ENCODE data around the gene C19orf25.
"Not testable (repeated sequence)": the region's sequence is repeated elsewhere in the genome, so short reads cannot be mapped to it uniquely, and the experiment has no call there.

The C19orf25 gene

DNA sequence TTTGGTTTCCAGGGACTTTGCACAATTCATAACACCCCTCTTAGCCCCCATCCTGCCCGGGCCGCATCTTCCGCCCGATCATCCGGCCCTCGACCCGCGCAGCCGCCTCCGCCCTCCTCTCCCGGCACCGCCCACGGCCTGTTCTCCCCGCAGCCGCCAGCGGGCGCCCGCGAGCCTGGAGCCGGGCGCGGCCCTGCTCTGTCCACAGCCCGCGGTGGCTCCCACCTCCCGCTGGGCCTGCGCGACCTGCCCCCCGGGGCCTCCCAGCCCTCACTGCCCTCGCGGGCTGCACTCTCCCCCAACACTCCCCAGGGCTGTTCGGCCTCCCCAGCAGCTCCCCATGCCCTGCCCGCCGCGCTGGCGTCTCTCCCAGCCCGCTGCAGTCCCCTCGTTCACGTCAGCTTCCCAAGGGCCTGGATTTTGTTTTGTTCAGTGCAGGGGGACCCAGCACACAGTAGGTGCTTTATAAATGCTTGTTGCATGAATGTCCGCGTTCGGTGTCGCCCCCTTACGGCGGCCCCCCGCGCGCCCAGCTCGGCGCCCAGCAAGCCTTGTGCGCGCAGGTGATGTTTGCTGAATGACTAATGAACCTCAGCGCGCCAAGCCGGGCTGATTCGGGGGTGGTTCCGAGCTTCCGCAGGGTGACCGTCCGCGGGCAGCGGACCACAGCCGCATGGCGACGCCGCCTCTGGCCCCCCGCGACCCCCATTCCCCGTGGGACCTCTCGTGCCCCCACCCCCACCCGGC, 33.7 kb downstream of the C19orf25 start:
- peak; percentile 76 for DNase-seq

DNA sequence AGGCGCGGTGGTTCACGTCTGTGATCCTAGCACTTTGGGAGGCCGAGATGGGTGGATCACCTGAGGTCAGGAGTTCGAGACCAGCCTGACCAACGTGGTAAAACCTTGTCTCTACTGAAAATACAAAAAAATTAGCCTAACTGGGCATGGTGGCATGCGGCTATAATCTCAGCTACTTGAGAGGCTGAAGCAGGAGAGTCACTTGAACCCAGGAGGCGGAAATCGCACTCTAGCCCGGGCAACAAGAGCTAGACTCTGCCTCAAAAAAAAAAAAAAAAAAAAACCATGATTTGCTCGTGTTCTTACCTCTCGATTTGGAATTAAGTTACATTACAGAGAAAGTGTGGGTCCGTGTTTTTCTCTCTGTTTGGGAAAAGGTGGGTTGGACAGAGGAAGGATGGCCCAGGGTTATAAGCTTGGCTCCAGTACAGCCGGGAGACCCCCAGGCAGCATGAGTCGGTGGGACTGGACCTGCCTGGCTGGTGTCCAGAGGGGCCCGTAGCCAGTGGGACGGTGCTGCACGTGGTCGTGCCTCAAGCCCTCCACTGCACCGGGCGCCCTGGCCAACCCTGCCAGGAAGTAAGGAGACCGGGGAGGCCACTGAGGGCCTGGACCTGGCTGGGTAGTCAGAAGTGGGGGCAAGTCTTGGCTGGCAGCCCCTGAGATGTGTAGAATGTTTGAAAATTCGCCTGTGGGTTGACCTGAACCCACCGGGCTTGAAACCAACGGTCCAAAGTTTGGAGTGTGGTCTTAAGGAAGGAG, 37.2 kb downstream of the C19orf25 start:
- DNase-seq = no peak

DNA sequence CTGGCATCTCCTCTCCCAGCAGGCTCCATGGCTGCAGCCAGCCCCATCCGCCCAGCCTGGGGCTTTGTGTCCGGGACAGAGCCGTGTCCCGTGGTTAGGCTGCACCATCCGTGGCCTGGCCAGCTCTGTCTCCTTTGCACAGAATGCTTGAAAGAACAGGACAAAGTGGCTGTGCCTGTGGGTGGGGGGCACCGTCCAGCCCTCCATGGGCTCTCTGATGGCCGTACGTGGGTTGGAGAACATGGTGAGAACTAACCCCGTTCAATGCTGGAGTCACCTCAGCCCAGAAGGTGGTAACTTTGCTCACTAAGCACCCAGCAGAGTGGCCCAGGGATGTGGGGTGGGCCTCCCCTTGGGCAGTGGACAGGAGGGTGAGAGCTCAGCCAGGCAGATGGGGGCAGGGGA, 38.0 kb downstream of the C19orf25 start:
- no peak for DNase-seq

DNA sequence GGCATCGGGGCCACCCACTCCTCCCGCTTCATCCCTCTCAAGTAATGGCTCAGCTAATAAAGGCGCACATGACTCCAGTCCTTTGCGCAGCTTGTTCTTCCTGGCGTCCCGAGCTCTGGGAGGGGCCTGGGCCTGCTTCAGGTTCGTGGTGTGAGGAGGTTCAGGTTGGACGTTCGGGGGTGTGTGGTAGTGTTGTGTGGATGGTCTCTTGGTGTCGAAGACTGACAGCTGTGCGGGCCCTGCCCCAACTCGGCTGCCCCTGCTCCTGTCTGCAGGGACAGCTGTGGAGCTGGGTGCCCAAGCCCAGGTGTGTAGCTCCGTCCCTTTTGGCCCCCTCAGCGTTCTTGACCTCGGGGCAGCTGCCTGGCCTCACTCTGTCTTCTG, 38.6 kb downstream of the C19orf25 start:
- no peak for DNase-seq

DNA sequence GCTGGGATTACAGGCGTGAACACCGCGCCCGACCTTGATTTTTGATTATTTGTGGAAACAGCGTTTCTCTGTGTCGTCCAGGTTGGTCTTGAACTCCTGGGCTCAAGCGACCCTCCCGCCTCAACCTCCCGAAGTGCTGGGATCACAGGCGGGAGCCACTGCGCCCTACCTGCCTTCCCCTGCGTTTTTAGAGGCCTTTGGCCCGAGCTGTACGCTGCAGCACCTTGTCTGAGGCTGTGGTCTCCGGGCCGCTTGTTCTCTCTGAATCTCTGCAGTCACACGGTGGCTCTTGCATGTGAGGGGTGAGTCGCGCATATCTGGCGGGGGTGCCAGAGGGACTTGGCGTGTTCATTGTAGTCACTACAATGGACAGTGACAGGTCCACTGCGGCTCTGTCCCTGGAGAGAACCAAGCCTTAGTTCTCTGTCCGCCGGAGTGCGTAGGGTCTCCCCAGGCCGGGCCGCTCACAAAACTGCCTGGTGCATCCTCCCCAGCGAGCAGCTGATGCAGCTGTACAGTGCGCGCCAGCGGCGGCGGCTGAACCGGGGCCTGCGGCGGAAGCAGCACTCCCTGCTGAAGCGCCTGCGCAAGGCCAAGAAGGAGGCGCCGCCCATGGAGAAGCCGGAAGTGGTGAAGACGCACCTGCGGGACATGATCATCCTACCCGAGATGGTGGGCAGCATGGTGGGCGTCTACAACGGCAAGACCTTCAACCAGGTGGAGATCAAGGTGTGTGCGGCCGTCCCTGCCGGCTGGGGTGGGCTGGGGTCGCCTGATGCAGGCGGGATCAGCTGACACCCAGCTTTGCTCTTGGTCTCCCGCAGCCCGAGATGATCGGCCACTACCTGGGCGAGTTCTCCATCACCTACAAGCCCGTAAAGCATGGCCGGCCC, 39.2 kb downstream of the C19orf25 start:
- not testable (repeated sequence) for DNase-seq

DNA sequence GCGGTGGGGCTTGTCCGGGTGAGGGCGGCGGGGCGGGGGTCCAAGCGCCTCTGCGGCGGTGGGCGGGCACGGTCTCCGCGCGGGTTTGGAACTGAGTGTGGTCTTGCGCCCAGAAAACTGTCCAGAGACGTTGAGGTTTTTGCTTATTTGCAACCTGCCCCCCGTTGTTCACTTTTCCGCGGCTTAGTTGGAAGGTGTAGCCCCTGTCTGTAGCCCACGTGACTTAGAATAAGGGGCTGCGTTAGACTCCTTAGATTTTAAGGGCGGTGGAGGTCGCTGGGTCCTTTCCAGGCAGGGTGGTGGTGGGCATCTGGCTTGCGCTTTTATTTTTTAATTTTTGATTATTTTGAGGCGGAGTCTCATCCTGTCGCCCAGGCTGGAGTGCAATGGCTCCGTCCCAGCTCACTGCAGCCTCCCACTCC, 40.1 kb downstream of the C19orf25 start:
- no peak for DNase-seq

DNA sequence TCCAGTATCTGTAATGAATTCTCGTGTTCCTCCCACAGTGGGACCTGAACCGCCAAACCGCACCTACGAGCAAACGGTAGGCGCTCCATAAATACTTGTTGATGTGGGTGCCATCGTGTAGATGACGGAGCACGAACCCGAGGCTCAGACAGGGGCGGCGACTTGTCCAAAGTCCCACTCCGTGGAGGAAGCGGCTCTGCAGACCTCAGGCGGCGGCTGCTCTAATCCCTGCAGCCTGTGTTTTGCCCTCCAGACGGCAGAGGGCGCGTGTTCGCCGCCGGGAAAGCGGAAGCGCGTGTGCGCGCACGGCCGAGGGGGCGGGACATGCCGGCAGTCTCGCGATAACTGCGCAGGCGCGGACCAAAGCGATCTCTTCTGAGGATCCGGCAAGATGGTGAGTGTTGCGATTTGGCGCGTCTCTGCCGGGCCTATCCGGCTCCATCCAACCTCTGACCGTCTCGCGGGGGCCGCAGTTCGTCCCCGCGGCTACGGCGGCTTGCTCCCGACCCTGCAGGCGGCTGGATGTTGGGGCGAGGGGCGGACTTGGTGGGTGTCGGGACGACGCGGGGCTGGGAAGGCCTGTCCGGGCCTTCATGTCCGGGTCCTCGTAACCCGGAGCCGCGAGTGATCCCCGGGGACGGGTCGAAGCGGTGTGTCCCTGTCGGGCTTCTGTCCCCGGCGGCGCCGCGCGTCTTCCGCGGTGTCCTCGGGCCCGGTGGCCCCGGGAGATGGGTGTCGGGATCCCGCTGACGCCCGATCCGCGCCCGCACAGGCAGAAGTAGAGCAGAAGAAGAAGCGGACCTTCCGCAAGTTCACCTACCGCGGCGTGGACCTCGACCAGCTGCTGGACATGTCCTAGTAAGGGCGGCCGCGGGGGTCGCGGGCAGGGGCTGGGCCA, 40.7 kb downstream of the C19orf25 start, which contains the start of gene RPS15:
TSS of gene RPS15 (plus strand) at position 362 of the 898 bp plus-strand sequence. CDS start at position 392, 30 bp downstream.
- DNase-seq = peak; percentile 95

DNA sequence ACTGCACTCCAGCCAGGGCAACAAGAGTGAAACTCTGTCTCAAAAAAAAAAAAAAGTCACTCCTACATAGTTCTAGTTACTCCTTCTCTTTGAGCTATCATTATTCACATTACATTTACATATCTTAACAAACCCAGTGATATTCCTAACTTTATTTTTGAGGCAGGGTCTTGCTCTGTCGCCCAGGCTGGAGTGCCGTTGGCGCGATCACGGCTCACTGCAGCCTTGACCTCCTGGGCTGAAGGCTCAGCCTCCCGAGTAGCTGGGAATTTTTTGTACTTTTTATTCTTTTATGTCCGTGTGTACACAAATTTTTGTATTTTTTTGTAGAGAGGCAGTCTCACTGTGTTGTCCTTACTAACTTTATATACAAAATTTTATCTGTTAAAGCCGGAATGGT, 41.4 kb downstream of the C19orf25 start:
- no peak for DNase-seq

DNA sequence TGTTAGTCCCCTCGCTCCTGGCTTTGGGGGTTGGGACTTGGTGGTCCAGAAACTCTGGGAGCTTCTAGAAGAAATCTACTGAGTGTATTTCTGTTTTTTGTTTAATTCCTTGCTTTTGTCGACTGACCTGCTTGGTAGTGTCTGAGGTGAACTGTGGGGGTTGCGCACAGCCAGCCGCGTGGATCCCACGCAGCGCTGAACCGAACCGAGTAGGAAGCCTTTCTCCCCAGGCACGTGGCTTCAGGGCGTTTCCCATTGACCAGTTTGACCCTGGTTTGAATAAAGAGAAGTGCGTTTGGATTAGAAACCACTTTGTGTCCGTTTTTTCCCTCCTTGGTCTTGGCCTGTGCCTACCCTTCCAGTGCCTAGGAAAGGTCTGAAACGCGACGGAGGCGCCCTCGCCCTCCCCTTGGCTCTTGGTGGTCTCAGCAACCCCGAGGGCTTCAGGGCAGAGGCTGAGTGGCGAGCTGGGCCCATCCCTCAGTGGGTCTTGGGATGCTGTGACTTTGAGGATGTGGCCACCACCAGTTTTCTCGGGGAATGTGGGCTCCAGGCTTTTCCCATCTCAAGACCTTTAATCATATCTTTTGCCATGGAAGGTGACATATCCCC, 43.5 kb downstream of the C19orf25 start:
- no peak for DNase-seq

DNA sequence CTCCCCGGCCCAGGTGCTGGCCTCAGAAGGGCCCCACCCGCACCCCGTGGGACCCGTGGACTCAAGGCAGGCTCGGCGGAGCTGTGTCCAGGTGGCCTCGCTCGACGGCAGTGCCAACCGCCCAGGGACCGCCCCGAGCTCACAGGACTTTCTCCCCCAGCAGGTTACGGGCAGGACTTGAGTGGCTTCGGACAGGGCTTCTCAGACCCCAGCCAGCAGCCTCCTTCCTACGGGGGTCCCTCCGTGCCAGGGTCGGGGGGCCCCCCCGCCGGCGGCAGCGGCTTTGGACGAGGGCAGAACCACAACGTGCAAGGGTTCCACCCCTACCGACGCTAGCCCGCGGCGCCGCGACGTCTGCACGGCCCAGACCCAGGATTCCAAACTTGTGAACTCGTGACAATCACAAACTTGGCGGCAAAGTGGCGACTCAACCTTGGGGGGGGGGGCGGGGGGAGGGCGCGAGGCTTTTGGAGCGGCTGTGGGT, 44.4 kb downstream of the C19orf25 start:
- no peak for DNase-seq

DNA sequence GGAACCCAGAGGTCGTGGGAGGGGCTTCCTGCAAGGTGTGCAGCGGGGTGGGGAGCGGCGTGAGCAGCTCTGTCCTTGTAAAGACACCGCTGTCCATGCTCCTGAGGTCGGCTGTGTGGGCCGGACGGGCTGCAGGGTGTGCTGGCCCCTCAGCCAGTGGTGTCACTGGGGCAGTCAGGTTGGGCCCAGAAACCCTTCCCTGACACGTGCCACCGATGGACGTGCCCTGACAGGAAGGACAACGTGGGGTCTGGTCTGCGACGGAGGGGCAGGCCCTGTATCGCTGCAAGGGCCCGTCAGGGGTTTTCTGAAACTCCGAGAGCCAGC, 45.0 kb downstream of the C19orf25 start:
- no peak for DNase-seq

DNA sequence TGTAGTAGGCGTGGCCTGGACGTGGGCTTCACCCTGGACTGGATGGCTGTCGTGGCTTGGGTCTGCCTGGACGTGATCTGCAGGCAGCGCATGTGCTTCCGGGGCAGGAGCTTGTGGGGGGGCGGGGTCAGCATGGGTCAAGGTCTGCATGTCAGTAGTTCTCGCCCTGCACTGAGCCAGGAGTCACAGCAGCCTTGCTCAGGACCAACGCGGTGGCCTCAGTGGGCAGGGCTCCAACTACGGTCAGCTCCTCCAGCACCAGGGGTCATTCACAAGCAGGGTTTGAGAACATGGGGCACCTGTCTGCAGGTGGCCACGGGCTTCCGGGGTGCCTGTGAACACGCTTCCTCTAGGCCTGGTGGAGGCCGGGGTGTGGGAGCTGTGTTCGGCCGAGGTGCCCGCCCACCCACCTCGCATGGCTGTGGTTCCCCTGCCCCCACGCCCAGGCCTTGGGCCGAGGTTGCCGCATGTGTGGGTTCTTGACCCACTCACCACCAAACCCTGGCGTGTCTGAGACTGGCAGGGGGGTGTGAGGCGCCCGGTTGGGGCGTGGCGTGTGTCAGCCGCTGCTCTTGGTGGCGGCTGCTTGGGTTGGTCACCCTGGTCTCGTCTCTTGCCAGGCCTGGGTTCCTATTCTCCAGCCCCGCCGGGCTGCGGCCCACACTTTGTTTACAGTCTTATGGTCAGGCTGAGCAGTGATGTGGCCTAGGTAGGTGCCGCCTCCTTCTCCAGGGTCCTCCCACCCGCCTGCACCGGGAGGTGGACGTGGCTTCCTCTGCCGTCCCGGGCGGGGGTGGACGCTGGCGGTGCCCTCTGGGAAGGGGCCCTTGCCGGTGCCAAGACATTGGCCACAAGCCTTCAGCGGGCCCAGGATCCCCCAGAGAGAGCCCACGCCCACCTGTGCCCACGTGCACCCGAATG, 45.6 kb downstream of the C19orf25 start:
- no peak for DNase-seq

DNA sequence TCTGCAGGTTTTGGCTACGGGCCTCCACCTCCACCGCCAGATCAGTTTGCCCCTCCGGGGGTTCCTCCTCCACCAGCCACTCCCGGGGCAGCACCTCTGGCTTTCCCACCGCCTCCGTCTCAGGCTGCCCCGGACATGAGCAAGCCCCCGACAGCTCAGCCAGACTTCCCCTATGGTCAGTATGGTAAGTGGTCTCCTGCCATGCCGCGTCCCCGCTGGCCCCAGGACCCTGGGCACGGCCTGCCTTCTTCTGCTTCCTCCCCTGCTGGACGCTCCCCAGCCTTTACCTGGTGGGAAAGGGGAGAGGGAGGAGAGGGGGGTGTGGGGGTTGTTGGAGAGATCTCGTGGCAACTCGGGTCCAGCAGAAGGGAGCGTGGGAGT, 46.5 kb downstream of the C19orf25 start:
- DNase-seq = no peak

DNA sequence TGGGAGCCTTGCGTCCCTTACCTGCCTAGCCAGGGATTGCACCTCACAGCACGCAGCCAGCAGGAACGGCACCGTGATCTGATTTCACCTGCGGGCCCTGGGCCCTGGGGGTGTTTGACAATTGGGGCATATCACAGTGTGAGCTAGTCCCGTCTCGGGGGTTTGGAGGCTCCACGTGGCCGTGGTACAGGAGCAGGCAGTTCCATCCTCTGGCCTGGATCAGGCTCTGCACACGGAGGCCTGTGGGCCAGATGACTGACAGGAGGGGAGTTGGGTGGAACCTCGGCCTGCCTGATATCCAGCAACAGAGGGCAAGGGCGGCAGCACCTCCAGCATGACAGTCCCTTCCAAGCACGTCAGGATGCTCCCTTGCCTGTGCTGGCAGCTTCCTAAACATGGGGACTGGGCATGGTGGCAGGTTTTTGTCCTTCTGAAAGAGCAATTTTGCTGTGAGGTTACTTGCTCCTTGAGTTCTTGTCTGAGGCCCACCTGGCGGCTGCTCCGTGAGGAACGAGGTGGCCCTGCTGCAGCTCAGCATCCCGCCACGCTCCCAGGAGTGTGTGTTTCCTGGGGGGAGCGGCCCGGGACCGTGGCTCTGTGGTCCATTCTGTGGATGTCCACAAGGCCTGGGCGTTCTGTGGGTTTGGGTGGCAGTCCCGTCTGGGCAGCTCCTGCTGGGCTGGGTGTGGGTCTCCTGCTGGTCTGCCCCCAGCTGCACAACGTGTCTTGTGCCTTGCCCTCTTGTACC, 47.1 kb downstream of the C19orf25 start:
- DNase-seq = no peak

DNA sequence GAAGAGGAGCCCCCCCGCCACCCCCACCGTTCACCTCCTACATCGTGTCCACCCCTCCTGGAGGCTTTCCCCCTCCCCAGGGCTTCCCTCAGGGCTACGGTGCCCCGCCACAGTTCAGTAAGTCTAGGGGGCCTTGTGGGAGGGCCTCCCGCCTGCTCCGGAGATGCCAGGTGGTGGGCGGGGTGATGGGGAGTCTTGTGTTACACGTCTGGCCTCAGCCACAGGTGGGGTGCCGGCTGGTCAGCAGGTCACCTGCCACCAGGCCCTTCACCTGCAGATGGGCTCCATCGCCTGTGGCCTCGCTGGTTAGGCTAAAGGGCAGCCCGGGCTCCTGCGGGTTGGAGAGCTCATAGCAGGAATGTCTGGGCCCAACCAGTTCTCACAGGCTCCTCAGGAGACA, 48.8 kb downstream of the C19orf25 start:
- DNase-seq = no peak

DNA sequence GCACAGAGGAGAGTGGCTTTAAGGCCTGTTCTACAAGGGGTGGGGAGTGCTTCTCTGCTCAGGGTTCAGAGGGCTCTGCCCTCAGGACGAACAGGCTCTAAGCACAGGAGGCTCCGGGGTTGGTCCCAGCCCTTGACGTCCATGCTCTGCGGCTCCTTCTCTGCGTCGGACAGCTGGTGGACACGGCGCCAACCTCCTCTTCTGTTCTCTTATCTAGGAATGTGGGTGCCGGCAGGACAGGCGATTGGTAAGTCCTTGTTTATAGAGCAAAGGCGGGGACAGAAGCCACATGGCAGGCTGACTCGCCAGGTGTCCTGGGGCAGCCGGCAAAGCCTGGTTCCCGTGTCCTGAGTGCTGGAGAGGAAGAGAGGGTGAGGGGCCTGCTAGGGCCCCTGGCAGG, 49.3 kb downstream of the C19orf25 start:
- no peak for DNase-seq

DNA sequence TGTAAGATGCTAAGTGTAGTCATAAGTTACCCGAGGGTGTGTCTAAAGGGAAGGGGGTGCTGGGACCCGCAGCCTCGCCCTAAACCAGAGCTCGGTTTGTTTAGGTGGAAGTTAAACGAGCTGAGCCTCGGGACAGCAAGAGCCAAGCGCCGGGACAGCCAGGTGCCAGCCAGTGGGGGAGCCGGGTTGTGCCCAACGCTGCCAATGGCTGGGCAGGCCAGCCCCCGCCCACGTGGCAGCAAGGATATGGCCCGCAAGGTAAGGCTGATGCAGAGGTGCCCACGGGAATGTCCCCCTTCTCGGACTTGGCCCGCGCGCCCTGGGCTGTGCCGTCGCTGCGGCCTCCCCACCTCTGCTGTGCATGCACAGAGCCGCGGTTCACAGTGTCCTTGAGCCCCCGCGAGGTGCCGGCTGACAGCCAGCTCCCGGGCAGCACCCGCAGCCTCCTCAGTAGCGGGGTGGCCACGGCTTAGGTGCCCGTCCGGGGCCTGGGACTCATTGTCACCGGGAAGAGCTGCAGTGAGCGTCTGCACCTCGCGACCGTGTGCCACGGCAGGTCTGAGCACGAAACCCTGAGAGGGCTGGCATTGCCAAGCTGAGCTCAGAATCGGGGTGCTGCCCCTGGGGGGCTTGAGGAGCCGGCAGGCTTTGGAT, 50.1 kb downstream of the C19orf25 start:
- DNase-seq = no peak

DNA sequence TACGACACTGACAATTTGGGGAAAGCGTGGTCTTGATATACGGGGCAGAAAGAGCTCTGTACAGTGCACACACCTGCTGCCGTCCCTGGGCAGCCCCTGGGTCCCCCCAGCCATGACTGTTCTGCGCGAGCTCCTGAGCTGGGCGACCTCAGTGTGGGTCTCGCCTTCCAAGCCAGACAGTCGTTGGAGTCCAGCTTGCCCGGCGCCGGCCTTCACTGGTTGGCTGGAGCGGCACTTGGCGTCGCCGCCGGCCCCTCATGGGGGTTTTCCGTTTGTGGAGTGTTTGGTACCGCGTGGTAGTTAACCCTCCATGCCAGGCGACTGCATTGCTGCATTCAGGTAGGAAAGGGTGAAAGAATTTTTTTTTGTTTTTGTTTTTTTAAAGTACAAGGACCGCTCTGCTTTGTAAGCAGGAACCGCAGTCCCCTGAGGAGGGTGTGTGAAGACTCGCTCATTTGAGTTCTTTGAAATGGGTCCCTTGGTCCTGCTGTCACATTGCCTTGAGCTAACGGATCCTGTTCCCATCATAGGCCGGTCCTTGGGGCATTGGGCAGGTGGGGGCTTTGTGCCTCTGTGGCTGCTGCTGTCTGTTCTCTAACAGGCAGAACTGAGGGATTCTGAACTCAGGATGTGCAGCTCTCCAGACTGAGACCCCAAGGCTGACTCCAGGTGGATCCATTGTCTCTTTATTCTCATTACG, 51.6 kb downstream of the C19orf25 start:
- no peak for DNase-seq

DNA sequence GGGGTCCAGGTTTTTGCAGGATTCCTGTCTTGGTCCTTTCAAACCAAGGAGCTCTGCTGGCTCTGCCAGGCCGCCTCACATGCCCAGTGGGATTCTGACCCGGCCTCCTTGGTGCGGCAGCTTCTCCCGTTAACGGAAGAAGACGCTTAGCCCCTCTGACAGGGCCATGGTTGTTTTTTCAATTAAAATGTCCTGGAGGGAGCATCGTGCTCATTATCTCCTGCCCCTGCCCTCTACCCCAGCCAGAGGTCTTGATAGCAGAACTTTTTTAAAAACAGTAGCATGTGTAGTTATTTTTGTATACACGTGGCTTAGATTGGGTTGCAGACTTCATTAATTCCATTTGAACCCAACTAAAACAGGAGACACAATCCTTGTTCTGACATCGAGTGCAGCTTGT, 52.3 kb downstream of the C19orf25 start:
- DNase-seq = no peak

Measured in NCI-H345 (cell line).